ENCODE results near the gene PHTF2. TPM values are rescaled to one million over a fixed set of nuclear protein-coding genes. Genes with fewer than 3 reads are reported as not detected.

PHTF2 gene
- total and polyA plus RNA-seq, 11 donors, result 9.6 to 47.2 (median 24.2) TPM

- TF ChIP-seq POLR2A (IDR thresholded peaks at IDR 0.05), result no peak
- TF ChIP-seq, protein P1, sequence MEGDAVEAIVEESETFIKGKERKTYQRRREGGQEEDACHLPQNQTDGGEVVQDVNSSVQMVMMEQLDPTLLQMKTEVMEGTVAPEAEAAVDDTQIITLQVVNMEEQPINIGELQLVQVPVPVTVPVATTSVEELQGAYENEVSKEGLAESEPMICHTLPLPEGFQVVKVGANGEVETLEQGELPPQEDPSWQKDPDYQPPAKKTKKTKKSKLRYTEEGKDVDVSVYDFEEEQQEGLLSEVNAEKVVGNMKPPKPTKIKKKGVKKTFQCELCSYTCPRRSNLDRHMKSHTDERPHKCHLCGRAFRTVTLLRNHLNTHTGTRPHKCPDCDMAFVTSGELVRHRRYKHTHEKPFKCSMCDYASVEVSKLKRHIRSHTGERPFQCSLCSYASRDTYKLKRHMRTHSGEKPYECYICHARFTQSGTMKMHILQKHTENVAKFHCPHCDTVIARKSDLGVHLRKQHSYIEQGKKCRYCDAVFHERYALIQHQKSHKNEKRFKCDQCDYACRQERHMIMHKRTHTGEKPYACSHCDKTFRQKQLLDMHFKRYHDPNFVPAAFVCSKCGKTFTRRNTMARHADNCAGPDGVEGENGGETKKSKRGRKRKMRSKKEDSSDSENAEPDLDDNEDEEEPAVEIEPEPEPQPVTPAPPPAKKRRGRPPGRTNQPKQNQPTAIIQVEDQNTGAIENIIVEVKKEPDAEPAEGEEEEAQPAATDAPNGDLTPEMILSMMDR (IDR thresholded peaks at IDR 0.05), result no peak
- no peaks in the 10 kb centered on the region for H3K9me3 ChIP-seq
- WGBS, 4 donors, result 66 to 76% (median 70%) methylated on average over 5 of the region's 5 CpGs
- H3K27me3 ChIP-seq, result no peaks in the 10 kb centered on the region
- intact Hi-C loops (cut with DNase I), result loop anchor here in 1 of 10 donors (5.0 kb wide), 2 partner anchors 40 to 220 kb away; no protein-coding TSS in a partner anchor
- DNase-seq, result no peak
- peak overlapping the region in 9 of 12 donors; percentile 65 to 94 (median 88) for H3K4me3 ChIP-seq
- peaks cover 0 to 15% (median 0%) of the 10 kb centered on the region in 9 donors for H3K36me3 ChIP-seq
- peak overlapping the region in 2 of 12 donors; percentile 38 to 89 for H3K27ac ChIP-seq
- no peak for ATAC-seq
- H3K4me1 ChIP-seq, result peaks cover 0 to 66% (median 25%) of the 10 kb centered on the region in 12 donors
Observed at GRCh38 chr7:77796960-77797359, 1.6 kb upstream of the PHTF2 start.

DNA sequence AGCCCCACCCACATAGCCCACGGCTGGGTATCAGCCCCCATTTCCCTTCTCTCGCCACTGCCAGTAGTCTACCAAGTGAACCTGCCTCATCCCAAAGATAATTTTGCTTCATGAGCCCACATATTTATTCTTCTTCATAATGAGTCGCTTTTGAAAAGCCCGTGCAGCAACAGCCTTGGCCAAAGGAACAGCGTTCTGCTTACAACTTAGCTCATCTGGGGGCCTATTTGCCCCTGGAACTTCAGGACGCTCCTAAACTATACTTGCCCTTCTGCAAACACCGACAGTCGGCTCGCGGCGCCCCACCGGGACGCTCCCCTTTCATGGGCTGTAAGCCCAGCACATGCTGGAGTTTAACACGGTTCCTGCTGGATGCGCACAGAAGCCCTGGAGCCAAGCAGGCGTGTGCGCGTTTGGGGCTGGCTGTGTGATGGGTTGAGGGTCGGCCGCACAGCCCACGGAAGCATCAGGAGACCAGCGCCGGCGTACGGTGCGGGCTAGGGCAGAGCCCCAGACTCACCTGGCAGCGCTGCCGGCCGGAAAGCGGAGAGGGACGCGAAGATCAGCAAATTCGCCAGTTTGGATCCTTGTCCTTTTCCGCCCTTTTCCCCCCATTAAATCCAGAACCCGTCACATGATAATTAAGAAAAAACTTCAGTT is 709 bp upstream of the PHTF2 start:
- Histone ChIP-seq H3K9me3 (no peaks in the 10 kb centered on the region), H3K4me1 (peaks cover 0 to 75% (median 26%) of the 10 kb centered on the region in 12 donors), H3K4me3 (peak overlapping the region; percentile 65 to 98 (median 88)), H3K27me3 (no peaks in the 10 kb centered on the region), H3K36me3 (peaks cover 0 to 15% (median 0%) of the 10 kb centered on the region in 9 donors), H3K27ac (peak overlapping the region in 11 of 12 donors; percentile 59 to 91 (median 85))
- 0 to 1% (median 0%) methylated on average over 24 to 35 of the region's 35 CpGs for WGBS, 4 donors
- ATAC-seq, result peak; percentile 20 to 23 (median 22)
- peak in 1 of 2 donors; percentile 28 for TF ChIP-seq POLR2A (IDR thresholded peaks at IDR 0.05)
- TF ChIP-seq, protein P1 (IDR thresholded peaks at IDR 0.05), result no peak
- peak in 3 of 5 donors; percentile 49 to 64 (median 49) for DNase-seq
- intact Hi-C loops (cut with DNase I), result loop anchor here in 4 of 10 donors (1.0 to 5.0 kb wide), 5 partner anchors 32 to 219 kb away; partner anchors contain the start of gene RSBN1L (in 2 of the 4)

GRCh38 chr7:77799078-77799964 is 748 bp downstream of the PHTF2 start:
- peak; percentile 35 to 75 (median 44) for DNase-seq
- intact Hi-C loops (cut with DNase I), result loop anchor here in 2 of 10 donors (2.0 to 5.0 kb wide), 3 partner anchors 38 to 218 kb away; partner anchors contain the start of gene RSBN1L (in 1 of the 2)
- Histone ChIP-seq H3K4me1 (peaks cover 0 to 79% (median 24%) of the 10 kb centered on the region in 12 donors), H3K4me3 (peak overlapping the region; percentile 65 to 94 (median 88)), H3K27me3 (no peaks in the 10 kb centered on the region), H3K9me3 (no peaks in the 10 kb centered on the region), H3K36me3 (peaks cover 0 to 8% (median 0%) of the 10 kb centered on the region in 9 donors), H3K27ac (peak overlapping the region; percentile 69 to 92 (median 87))
- no peak for TF ChIP-seq POLR2A (IDR thresholded peaks at IDR 0.05)
- TF ChIP-seq, protein P1 (IDR thresholded peaks at IDR 0.05), result no peak
- 1 to 3% (median 2%) methylated on average over 24 to 55 of the region's 55 CpGs for WGBS, 4 donors
- peak in 2 of 4 donors; percentile 1 to 15 for ATAC-seq
